CD8-positive, alpha-beta memory T cell (primary cell): Measurements from ENCODE around the gene EXOSC7. TPM values are rescaled to one million over a fixed set of nuclear protein-coding genes. Genes with fewer than 3 reads are reported as not detected.
"Not testable (repeated sequence)": the region's sequence is repeated elsewhere in the genome, so short reads cannot be mapped to it uniquely, and the experiment has no call there.

Experiments
- CTCF ChIA-PET: fragments of 350-600 bp; sonication (Branson Sonifier 250); formaldehyde crosslinking; loops from one replicate; lab custom pipeline; 2021; ENCODE audit warnings: antibody characterized with exemption; lab: Charles Lee
- POLR2A ChIA-PET: fragments of 350-600 bp; sonication (Branson Sonifier 250); formaldehyde crosslinking; loops from one replicate; lab custom pipeline; 2021; ENCODE audit warnings: antibody characterized with exemption; lab: Charles Lee
- DNase-seq, 5 donors: peaks; one replicate each; pipeline versions ENCODE4 v3.0.0 to v3.0.0-alpha.2; 2020 to 2022; ENCODE audit warnings: mixed read lengths in 1 of 5
- H3K27ac ChIP-seq: one replicate; pipeline ENCODE4 v1.7.0; 2013; ENCODE audit warnings: low read depth, mild to moderate bottlenecking, low read length, moderate library complexity
- H3K27me3 ChIP-seq: 2 replicates; pipeline ENCODE4 v1.7.0; 2013; ENCODE audit warnings: low read length, mild to moderate bottlenecking; ENCODE audit not compliant: insufficient read depth, poor library complexity, severe bottlenecking
- H3K36me3 ChIP-seq: 2 replicates; pipeline ENCODE4 v1.7.0; 2013; ENCODE audit warnings: mild to moderate bottlenecking, low read length, moderate library complexity; ENCODE audit not compliant: insufficient read depth
- H3K4me1 ChIP-seq: 2 replicates; pipeline ENCODE4 v1.7.0; 2013; ENCODE audit warnings: mild to moderate bottlenecking, low read length, moderate library complexity; ENCODE audit not compliant: insufficient read depth
- H3K4me3 ChIP-seq: 2 replicates; pipeline ENCODE4 v1.7.0; 2013; ENCODE audit warnings: mild to moderate bottlenecking, low read length
- H3K9me3 ChIP-seq: 2 replicates; pipeline ENCODE4 v1.7.0; 2013; ENCODE audit warnings: mild to moderate bottlenecking, low read length
- H3K27ac Mint-ChIP-seq, 8 donors: one replicate each; pipeline ENCODE4 v1.8.0; 2020 to 2021; ENCODE audit warnings: mixed read lengths in 8 of 8, mild to moderate bottlenecking in 6 of 8, inconsistent platforms in 3 of 8, moderate library complexity in 3 of 8
- H3K27me3 Mint-ChIP-seq, 2 donors: one replicate each; pipeline ENCODE4 v1.8.0; 2020 to 2021; ENCODE audit warnings: mixed read lengths in 2 of 2, mild to moderate bottlenecking in 1 of 2, moderate library complexity in 1 of 2
- H3K36me3 Mint-ChIP-seq, 3 donors: one replicate each; pipeline ENCODE4 v1.8.0; 2020 to 2021; ENCODE audit warnings: mixed read lengths in 3 of 3, inconsistent platforms in 1 of 3, mild to moderate bottlenecking in 1 of 3
- H3K4me1 Mint-ChIP-seq, 3 donors: one replicate each; pipeline ENCODE4 v1.8.0; 2020 to 2021; ENCODE audit warnings: mixed read lengths in 3 of 3, inconsistent platforms in 1 of 3, mild to moderate bottlenecking in 1 of 3
- H3K4me3 Mint-ChIP-seq, 7 donors: one replicate each; pipeline ENCODE4 v1.8.0; 2020 to 2021; ENCODE audit warnings: mixed read lengths in 7 of 7, mild to moderate bottlenecking in 6 of 7, moderate library complexity in 4 of 7, inconsistent platforms in 2 of 7
- H3K9me3 Mint-ChIP-seq, 5 donors: one replicate each; pipeline ENCODE4 v1.8.0; 2020 to 2022; ENCODE audit warnings: mixed read lengths in 5 of 5, mild to moderate bottlenecking in 3 of 5, moderate library complexity in 2 of 5, inconsistent platforms in 1 of 5
- polyA plus RNA-seq: library from polyadenylated mRNA; unstranded; fragments of 300-500 nt; fragmentation: Illumina TruSeq; gene quantifications from one replicate; pipeline ENCODE4 v1.2.3, GENCODE V29; 2021
- total RNA-seq, 2 experiments: library from RNA; stranded (reverse); gene quantifications; one replicate each; pipeline ENCODE4 v1.2.3, GENCODE V29; 2021

EXOSC7 gene
- total and polyA plus RNA-seq, 3 experiments from 2014 or later = 42.1 to 89.6 (median 86.4) TPM

DNA sequence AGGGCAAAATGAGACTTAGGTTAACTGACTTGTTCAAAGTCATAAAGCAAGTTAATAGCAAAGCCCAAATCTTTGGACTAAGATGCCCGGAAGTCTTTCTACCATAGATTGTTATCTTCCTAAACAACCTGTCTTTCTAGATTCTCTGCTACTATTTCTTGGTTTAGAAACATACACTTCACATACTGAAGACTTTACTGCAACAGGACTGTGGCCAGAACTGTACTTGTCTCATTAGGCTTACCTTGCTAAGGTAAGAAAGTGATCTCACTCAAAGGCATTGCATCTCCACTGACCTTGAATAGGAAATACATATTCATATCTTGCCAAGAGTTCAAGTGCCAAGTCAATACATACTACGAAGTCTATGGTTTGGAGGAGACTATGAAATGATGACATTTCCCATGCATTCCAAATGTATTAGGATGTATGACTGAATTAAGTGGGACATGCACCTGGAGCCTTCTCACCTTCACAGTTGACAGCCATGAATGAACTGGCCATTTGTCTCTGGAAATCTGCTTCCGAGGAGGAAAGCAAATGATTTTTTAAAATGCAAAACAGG lies 5.0 kb upstream of the EXOSC7 start:
- DNase-seq = no peak
- Histone ChIP-seq H3K27ac (no peak overlapping the region), H3K4me3 (no peak overlapping the region), H3K27me3 (no peaks in the 10 kb centered on the region), H3K4me1 (peaks cover 46% of the 10 kb centered on the region), H3K9me3 (no peaks in the 10 kb centered on the region), H3K36me3 (no peaks in the 10 kb centered on the region)
- peaks cover 0 to under 1% of the 10 kb centered on the region in 2 donors for H3K27me3 Mint-ChIP-seq
- H3K36me3 Mint-ChIP-seq = peaks cover 0 to 10% (median 0%) of the 10 kb centered on the region in 3 donors
- H3K4me1 Mint-ChIP-seq = peaks cover 65 to 78% (median 76%) of the 10 kb centered on the region in 3 donors
- peaks cover 0 to 2% (median 0%) of the 10 kb centered on the region in 5 donors for H3K9me3 Mint-ChIP-seq
- ChIA-PET CTCF (no interaction called here), POLR2A (no interaction called here)
- peak overlapping the region in 5 of 8 donors; percentile 46 to 93 (median 74) for H3K27ac Mint-ChIP-seq
- no peak overlapping the region for H3K4me3 Mint-ChIP-seq

DNA sequence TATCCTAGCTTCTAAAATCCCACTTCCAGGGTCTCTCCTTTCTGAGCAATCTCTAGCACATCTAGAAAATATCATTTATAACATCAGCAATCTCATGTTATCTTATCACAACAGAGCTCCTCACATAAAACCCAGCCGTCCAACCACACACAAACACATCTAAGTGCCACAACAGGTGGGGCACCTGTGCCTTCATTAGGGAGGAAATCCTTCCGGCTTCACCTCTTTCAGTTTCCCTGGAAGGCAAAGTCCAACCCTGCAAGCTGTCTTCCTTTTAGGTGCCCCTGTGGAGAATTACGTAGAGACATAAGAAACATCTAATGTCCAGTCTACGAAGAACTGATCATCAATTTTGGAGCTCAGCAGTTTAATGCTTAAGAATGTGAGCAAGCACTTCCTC lies 1.6 kb upstream of the EXOSC7 start:
- POLR2A ChIA-PET = no interaction called here
- no peak overlapping the region for H3K27ac ChIP-seq
- peak overlapping the region; percentile 91 to 100 (median 94) for H3K4me3 Mint-ChIP-seq
- H3K4me1 ChIP-seq = peaks cover 49% of the 10 kb centered on the region
- no peaks in the 10 kb centered on the region for H3K27me3 ChIP-seq
- H3K9me3 ChIP-seq = no peaks in the 10 kb centered on the region
- no peak for DNase-seq
- peak overlapping the region in 4 of 8 donors; percentile 48 to 98 (median 96) for H3K27ac Mint-ChIP-seq
- H3K36me3 ChIP-seq = no peaks in the 10 kb centered on the region
- peaks cover 0 to 2% of the 10 kb centered on the region in 2 donors for H3K27me3 Mint-ChIP-seq
- CTCF ChIA-PET = interaction anchor here (1.0 kb wide), 1 partner anchor 13 kb away, joined by 3 read pairs; no protein-coding TSS in a partner anchor
- peaks cover 61 to 76% (median 75%) of the 10 kb centered on the region in 3 donors for H3K4me1 Mint-ChIP-seq
- no peak overlapping the region for H3K4me3 ChIP-seq
- peaks cover 0 to 2% (median 0%) of the 10 kb centered on the region in 5 donors for H3K9me3 Mint-ChIP-seq
- H3K36me3 Mint-ChIP-seq = peaks cover 0 to 20% (median 1%) of the 10 kb centered on the region in 3 donors

- Mint-ChIP-seq H3K27me3 (peaks cover 0 to 2% of the 10 kb centered on the region in 2 donors), H3K4me3 (peak overlapping the region in 1 of 7 donors; percentile 56), H3K9me3 (no peaks in the 10 kb centered on the region), H3K4me1 (peaks cover 68 to 89% (median 86%) of the 10 kb centered on the region in 3 donors), H3K27ac (peak overlapping the region in 3 of 8 donors; percentile 38 to 70 (median 54)), H3K36me3 (peaks cover 0 to 15% (median 5%) of the 10 kb centered on the region in 3 donors)
- no peak for DNase-seq
- no peaks in the 10 kb centered on the region for H3K36me3 ChIP-seq
- CTCF ChIA-PET = no interaction called here
- H3K27me3 ChIP-seq = no peaks in the 10 kb centered on the region
- H3K9me3 ChIP-seq = no peaks in the 10 kb centered on the region
- no peak overlapping the region for H3K4me3 ChIP-seq
- H3K4me1 ChIP-seq = peaks cover 69% of the 10 kb centered on the region
- POLR2A ChIA-PET = no interaction called here
- H3K27ac ChIP-seq = no peak overlapping the region
These were observed 5.2 kb downstream of the EXOSC7 start for GRCh38 chr3:44981220-44981619.

GRCh38 chr3:44981751-44982150 lies 5.7 kb downstream of the EXOSC7 start:
- H3K4me1 Mint-ChIP-seq = peaks cover 65 to 85% (median 81%) of the 10 kb centered on the region in 3 donors
- POLR2A ChIA-PET = no interaction called here
- CTCF ChIA-PET = no interaction called here
- Histone ChIP-seq H3K27ac (no peak overlapping the region), H3K4me1 (peaks cover 68% of the 10 kb centered on the region), H3K9me3 (no peaks in the 10 kb centered on the region), H3K4me3 (no peak overlapping the region), H3K36me3 (no peaks in the 10 kb centered on the region), H3K27me3 (no peaks in the 10 kb centered on the region)
- H3K36me3 Mint-ChIP-seq = peaks cover 0 to 14% (median 5%) of the 10 kb centered on the region in 3 donors
- H3K9me3 Mint-ChIP-seq = no peaks in the 10 kb centered on the region
- peak overlapping the region in 4 of 8 donors; percentile 29 to 70 (median 62) for H3K27ac Mint-ChIP-seq
- peaks cover 0 to 2% of the 10 kb centered on the region in 2 donors for H3K27me3 Mint-ChIP-seq
- H3K4me3 Mint-ChIP-seq = peak overlapping the region in 2 of 7 donors; percentile 73 to 75
- no peak for DNase-seq

DNA sequence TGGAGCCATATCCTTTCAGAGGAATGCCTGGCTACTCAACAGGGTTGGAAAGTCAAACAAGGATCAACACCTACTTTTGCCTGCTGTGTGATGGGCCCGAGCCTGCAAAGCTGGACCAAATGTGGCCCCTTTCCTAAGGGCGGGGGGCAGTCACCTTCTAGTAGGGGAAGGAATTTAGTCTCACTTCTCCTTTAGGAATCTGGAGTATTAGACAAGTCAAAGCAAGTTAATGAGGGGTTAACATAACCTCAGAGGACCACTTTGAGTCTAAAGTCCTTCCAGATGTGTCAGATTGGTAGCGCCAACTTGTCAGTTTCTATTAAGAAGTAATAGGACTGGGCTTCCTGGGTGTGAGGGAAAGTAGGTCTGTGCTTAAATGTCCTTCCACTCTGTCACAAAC lies 6.8 kb downstream of the EXOSC7 start:
- Histone ChIP-seq H3K4me1 (peaks cover 58% of the 10 kb centered on the region), H3K9me3 (no peaks in the 10 kb centered on the region), H3K4me3 (no peak overlapping the region), H3K36me3 (no peaks in the 10 kb centered on the region), H3K27ac (no peak overlapping the region), H3K27me3 (no peaks in the 10 kb centered on the region)
- ChIA-PET CTCF (no interaction called here), POLR2A (no interaction called here)
- peaks cover 59 to 80% (median 79%) of the 10 kb centered on the region in 3 donors for H3K4me1 Mint-ChIP-seq
- no peak overlapping the region for H3K4me3 Mint-ChIP-seq
- peak overlapping the region in 2 of 8 donors; percentile 62 to 79 for H3K27ac Mint-ChIP-seq
- H3K9me3 Mint-ChIP-seq = no peaks in the 10 kb centered on the region
- H3K27me3 Mint-ChIP-seq = peaks cover 0 to 2% of the 10 kb centered on the region in 2 donors
- DNase-seq = no peak
- peaks cover 0 to 12% (median 6%) of the 10 kb centered on the region in 3 donors for H3K36me3 Mint-ChIP-seq

DNA sequence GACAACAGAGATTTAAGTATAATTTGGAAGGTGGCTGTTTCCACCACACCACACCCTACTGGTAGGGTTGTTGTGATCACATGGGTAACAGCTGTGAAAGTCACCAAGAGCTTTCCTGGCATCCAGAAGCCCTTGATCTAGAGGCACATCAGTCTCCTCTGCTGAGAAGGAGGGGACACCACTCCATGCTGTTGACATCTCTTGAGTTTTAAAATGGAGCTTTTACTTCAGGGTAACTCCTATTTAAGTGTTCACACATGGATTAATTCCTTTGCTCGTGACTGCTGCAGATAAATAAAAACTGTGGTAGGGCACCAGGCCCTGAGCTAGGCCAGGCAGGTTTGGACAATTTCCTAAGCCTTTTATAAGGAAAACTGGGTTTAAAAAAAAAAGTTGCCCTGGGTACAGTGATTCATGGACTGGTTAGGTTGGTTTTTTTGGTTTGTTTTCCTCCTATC lies 7.5 kb downstream of the EXOSC7 start:
- Histone ChIP-seq H3K27ac (no peak overlapping the region), H3K27me3 (no peaks in the 10 kb centered on the region), H3K9me3 (no peaks in the 10 kb centered on the region), H3K36me3 (no peaks in the 10 kb centered on the region), H3K4me3 (no peak overlapping the region), H3K4me1 (peaks cover 57% of the 10 kb centered on the region)
- Mint-ChIP-seq H3K27ac (peak overlapping the region in 5 of 8 donors; percentile 23 to 82 (median 62)), H3K4me3 (no peak overlapping the region), H3K9me3 (no peaks in the 10 kb centered on the region), H3K27me3 (peaks cover 0 to 2% of the 10 kb centered on the region in 2 donors), H3K4me1 (peaks cover 58 to 81% (median 79%) of the 10 kb centered on the region in 3 donors), H3K36me3 (peaks cover 0 to 12% (median 5%) of the 10 kb centered on the region in 3 donors)
- DNase-seq = no peak
- CTCF ChIA-PET = no interaction called here
- POLR2A ChIA-PET = no interaction called here

DNA sequence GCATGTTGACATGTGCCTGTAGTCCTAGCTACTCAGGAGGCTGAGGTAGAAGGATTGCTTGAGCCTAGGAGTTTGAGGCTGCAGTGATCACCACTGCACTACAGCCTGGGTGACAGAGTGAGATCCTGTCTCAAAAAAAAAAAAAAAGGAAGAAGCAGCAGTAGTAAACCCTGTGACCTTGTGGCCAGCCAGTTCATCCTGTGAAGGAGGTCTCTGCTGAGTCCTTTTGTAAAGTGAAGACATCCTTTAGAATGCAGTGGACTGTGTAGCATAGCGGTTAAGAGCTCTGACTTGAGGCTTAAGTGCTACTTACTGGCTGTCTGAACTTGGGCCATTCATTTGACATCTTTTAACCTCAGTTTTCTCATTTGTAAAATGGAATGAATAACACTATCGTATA lies 8.3 kb downstream of the EXOSC7 start:
- Mint-ChIP-seq H3K27me3 (peaks cover 0 to 2% of the 10 kb centered on the region in 2 donors), H3K4me3 (no peak overlapping the region), H3K36me3 (peaks cover 0 to 17% (median 5%) of the 10 kb centered on the region in 3 donors), H3K9me3 (no peaks in the 10 kb centered on the region), H3K27ac (peak overlapping the region in 3 of 8 donors; percentile 29 to 71 (median 47)), H3K4me1 (peaks cover 52 to 81% (median 77%) of the 10 kb centered on the region in 3 donors)
- no peak for DNase-seq
- ChIA-PET CTCF (no interaction called here), POLR2A (no interaction called here)
- no peaks in the 10 kb centered on the region for H3K9me3 ChIP-seq
- peaks cover 2% of the 10 kb centered on the region for H3K36me3 ChIP-seq
- no peak overlapping the region for H3K4me3 ChIP-seq
- no peaks in the 10 kb centered on the region for H3K27me3 ChIP-seq
- no peak overlapping the region for H3K27ac ChIP-seq
- peaks cover 48% of the 10 kb centered on the region for H3K4me1 ChIP-seq

GRCh38 chr3:44986330-44986729 lies 10.3 kb downstream of the EXOSC7 start:
- H3K4me3 Mint-ChIP-seq, H3K4me3 ChIP-seq, DNase-seq, H3K27me3 ChIP-seq, H3K9me3 ChIP-seq, H3K27ac Mint-ChIP-seq, H3K27me3 Mint-ChIP-seq, CTCF ChIA-PET, H3K36me3 ChIP-seq, H3K27ac ChIP-seq, H3K9me3 Mint-ChIP-seq: not testable (repeated sequence)
- H3K4me1 ChIP-seq = peaks cover 39% of the 10 kb centered on the region
- H3K4me1 Mint-ChIP-seq = peaks cover 43 to 80% (median 69%) of the 10 kb centered on the region in 3 donors
- H3K36me3 Mint-ChIP-seq = peaks cover 0 to 36% (median 9%) of the 10 kb centered on the region in 3 donors
- POLR2A ChIA-PET = interaction anchor here (1.3 kb wide), 1 partner anchor 10 kb away, joined by 6 read pairs; the partner anchor contains the start of genes EXOSC7 and ZDHHC3
